ENCODE data around the gene SULT1B1. TPM values are rescaled to one million over a fixed set of nuclear protein-coding genes. Genes with fewer than 3 reads are reported as not detected.

The SULT1B1 gene
- total and polyA plus RNA-seq, 10 of the 15 experiments (the other 5 are each of a cell fraction or from before 2014, with no cell fraction given): 0.01 to 0.05 (median 0.01) TPM; not detected in 7

DNA sequence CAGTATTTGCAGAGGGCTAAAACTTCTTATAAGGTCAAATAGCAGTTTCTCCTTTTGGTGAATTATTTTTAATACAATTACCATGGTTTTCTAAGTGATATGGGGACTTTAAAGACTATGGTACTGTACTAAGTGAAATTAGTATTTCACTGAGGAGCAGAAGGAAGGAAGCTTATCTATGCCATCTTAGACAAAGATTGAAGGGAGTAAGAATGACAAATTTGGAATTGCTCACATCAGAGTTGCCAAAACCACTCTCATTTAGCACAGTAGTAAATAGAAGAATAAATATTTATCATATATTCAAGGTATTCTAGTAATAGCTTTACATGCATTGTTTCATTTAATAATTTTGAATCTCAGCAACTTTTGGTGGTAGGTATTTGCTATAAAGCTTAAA is 30.4 kb downstream of the SULT1B1 start (continued):
- TF ChIP-seq ZNF592 (IDR thresholded peaks at IDR 0.05): no peak
- no peak for TF ChIP-seq USF1 (IDR thresholded peaks at IDR 0.05; ENCODE audit: borderline replicate concordance, extremely low read length, insufficient read depth, low read depth, low read length)
- no peak for TF ChIP-seq SMC3 (IDR thresholded peaks at IDR 0.05; ENCODE audit: borderline replicate concordance, low read length)
- TF ChIP-seq MYB (IDR thresholded peaks at IDR 0.05; ENCODE audit: borderline replicate concordance, low read depth, low read length): no peak
- TF ChIP-seq MEF2B (IDR thresholded peaks at IDR 0.05; ENCODE audit: partially characterized antibody, poor library complexity, severe bottlenecking): no peak
- no peak for TF ChIP-seq ZNF24 (IDR thresholded peaks at IDR 0.05)
- no peak for TF ChIP-seq TCF12 (IDR thresholded peaks at IDR 0.05; ENCODE audit: low read depth, low read length)
- TF ChIP-seq, protein P1, sequence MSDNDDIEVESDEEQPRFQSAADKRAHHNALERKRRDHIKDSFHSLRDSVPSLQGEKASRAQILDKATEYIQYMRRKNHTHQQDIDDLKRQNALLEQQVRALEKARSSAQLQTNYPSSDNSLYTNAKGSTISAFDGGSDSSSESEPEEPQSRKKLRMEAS (IDR thresholded peaks at IDR 0.05; ENCODE audit: low read depth, low read length): no peak
- no peak for TF ChIP-seq NKRF (conservative IDR thresholded peaks at IDR 0.05)
- TF ChIP-seq, protein P2, sequence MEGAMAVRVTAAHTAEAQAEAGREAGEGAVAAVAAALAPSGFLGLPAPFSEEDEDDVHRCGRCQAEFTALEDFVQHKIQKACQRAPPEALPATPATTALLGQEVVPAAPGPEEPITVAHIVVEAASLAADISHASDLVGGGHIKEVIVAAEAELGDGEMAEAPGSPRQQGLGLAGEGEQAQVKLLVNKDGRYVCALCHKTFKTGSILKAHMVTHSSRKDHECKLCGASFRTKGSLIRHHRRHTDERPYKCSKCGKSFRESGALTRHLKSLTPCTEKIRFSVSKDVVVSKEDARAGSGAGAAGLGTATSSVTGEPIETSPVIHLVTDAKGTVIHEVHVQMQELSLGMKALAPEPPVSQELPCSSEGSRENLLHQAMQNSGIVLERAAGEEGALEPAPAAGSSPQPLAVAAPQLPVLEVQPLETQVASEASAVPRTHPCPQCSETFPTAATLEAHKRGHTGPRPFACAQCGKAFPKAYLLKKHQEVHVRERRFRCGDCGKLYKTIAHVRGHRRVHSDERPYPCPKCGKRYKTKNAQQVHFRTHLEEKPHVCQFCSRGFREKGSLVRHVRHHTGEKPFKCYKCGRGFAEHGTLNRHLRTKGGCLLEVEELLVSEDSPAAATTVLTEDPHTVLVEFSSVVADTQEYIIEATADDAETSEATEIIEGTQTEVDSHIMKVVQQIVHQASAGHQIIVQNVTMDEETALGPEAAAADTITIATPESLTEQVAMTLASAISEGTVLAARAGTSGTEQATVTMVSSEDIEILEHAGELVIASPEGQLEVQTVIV (IDR thresholded peaks at IDR 0.05; ENCODE audit: borderline replicate concordance, partially characterized antibody): no peak
- no peak for TF ChIP-seq FOXM1 (IDR thresholded peaks at IDR 0.05; ENCODE audit: low read depth, low read length)
